H1 (cell line): ENCODE results near the gene TFPI2. TPM values are rescaled to one million over a fixed set of nuclear protein-coding genes. Genes with fewer than 3 reads are reported as not detected.

Experiments
- CTCF ChIA-PET: fragments of 300-600 bp; sonication (Branson Sonifier 250); formaldehyde crosslinking; loops from one replicate; lab custom pipeline; 2021; ENCODE audit not compliant: partially characterized antibody; lab: Charles Lee
- POLR2A ChIA-PET: fragments of 300-600 bp; sonication (Branson Sonifier 250); formaldehyde crosslinking; loops from one replicate; lab custom pipeline; 2021; ENCODE audit warnings: inconsistent platforms; ENCODE audit not compliant: partially characterized antibody; lab: Charles Lee
- DNase-seq, 2 experiments: peaks; one replicate each; pipeline versions ENCODE4 v3.0.0 to v3.0.0-alpha.2; 2010 to 2022; ENCODE audit warnings: low spot score in 2 of 2, low read depth in 1 of 2, mixed read lengths in 1 of 2
- FAIRE-seq: peaks from 2 replicates; lab custom pipeline; 2011; peaks lifted over from hg19 to GRCh38; lab: Jason Lieb, UNC
- H2AFZ ChIP-seq: 2 replicates; pipeline ENCODE4 v1.8.1; 2012; ENCODE audit warnings: low read length, inconsistent platforms
- H2AK5ac ChIP-seq: 2 replicates; pipeline ENCODE4 v1.6.1; 2013; ENCODE audit warnings: low read depth, low read length
- H2BK120ac ChIP-seq: replicated peaks from 2 replicates; pipeline ENCODE3; 2013; ENCODE audit warnings: low read depth, low read length, inconsistent platforms
- H2BK12ac ChIP-seq: 2 replicates; pipeline ENCODE4 v1.6.1; 2013; ENCODE audit warnings: low read depth, low read length
- H2BK15ac ChIP-seq: 2 replicates; pipeline ENCODE4 v1.6.1; 2013; ENCODE audit warnings: low read length
- H2BK20ac ChIP-seq: 2 replicates; pipeline ENCODE4 v1.6.1; 2013; ENCODE audit warnings: low read length
- H2BK5ac ChIP-seq: 2 replicates; pipeline ENCODE4 v1.6.1; 2013; ENCODE audit warnings: low read depth, low read length
- H3K14ac ChIP-seq: 2 replicates; pipeline ENCODE4 v1.6.1; 2013; ENCODE audit warnings: inconsistent platforms; ENCODE audit not compliant: insufficient read length
- H3K18ac ChIP-seq: 2 replicates; pipeline ENCODE4 v1.6.1; 2013; ENCODE audit warnings: low read length; ENCODE audit errors: extremely low read depth
- H3K23ac ChIP-seq: 2 replicates; pipeline ENCODE4 v1.6.1; 2013; ENCODE audit warnings: inconsistent platforms; ENCODE audit not compliant: insufficient read length
- H3K23me2 ChIP-seq: 2 replicates; pipeline ENCODE4 v1.6.1; 2013; ENCODE audit warnings: low read depth, low read length
- H3K27ac ChIP-seq: 2 replicates; pipeline ENCODE4 v1.6.1; 2011; ENCODE audit warnings: low read depth, low read length, inconsistent platforms
- H3K27me3 ChIP-seq, 4 experiments: replicated peaks in 1 of 4; 1 replicate in 1 of 4; 2 replicates in 3 of 4; pipeline versions ENCODE4 v1.6.1 to v1.8.1; 2011 to 2013; ENCODE audit warnings: low read length in 3 of 4, mild to moderate bottlenecking in 3 of 4, inconsistent platforms in 2 of 4, mixed read lengths in 2 of 4, moderate library complexity in 1 of 4; ENCODE audit not compliant: control insufficient read depth in 3 of 4, insufficient read depth in 3 of 4; ENCODE audit errors: extremely low read depth in 1 of 4
- H3K36me3 ChIP-seq, 4 experiments: 2 replicates each; pipeline versions ENCODE4 v1.6.1 to v1.8.1; 2011 to 2013; ENCODE audit warnings: mild to moderate bottlenecking in 4 of 4, low read length in 3 of 4, moderate library complexity in 2 of 4, control low read depth in 1 of 4, inconsistent platforms in 1 of 4; ENCODE audit not compliant: insufficient read depth in 4 of 4, control insufficient read depth in 2 of 4
- H3K4ac ChIP-seq: replicated peaks from 2 replicates; pipeline ENCODE3; 2013; ENCODE audit warnings: low read length, low read depth, mixed read lengths, inconsistent platforms; ENCODE audit not compliant: insufficient read length
- H3K4me1 ChIP-seq, 4 experiments: replicated peaks in 1 of 4; 1 replicate in 1 of 4; 2 replicates in 3 of 4; pipeline versions ENCODE4 v1.6.1 to v1.8.1; 2011 to 2013; ENCODE audit warnings: low read length in 3 of 4, inconsistent platforms in 2 of 4, mixed read lengths in 1 of 4; ENCODE audit not compliant: insufficient read depth in 4 of 4, control insufficient read depth in 3 of 4
- H3K4me2 ChIP-seq, 2 experiments: 2 replicates each; pipeline versions ENCODE4 v1.6.1 to v1.8.1; 2011 to 2013; ENCODE audit warnings: low read depth in 2 of 2, low read length in 2 of 2, control low read depth in 1 of 2, inconsistent platforms in 1 of 2, mild to moderate bottlenecking in 1 of 2; ENCODE audit not compliant: insufficient read depth in 1 of 2
- H3K4me3 ChIP-seq, 4 experiments: fragments of 200-600, 300-600 bp in 1 of 4; sonication (generic), shearing (Covaris generic), sonication (Bioruptor Twin) in 1 of 4; 2 replicates each; pipeline versions ENCODE4 v1.5.1 to v1.8.1; 2011 to 2016; ENCODE audit warnings: low read length in 4 of 4, low read depth in 3 of 4, control low read depth in 2 of 4, inconsistent platforms in 2 of 4, mild to moderate bottlenecking in 2 of 4, mixed read lengths in 1 of 4, moderate library complexity in 1 of 4; ENCODE audit not compliant: insufficient read depth in 2 of 4; ENCODE audit errors: extremely low read depth in 1 of 4
- H3K56ac ChIP-seq: replicated peaks from 2 replicates; pipeline ENCODE3; 2013; ENCODE audit warnings: low read depth, mild to moderate bottlenecking, mixed read lengths, low read length, inconsistent platforms; ENCODE audit not compliant: insufficient read length
- H3K79me1 ChIP-seq: 2 replicates; pipeline ENCODE4 v1.6.1; 2013; ENCODE audit warnings: low read depth, low read length, control low read depth
- H3K79me2 ChIP-seq, 2 experiments: 2 replicates each; pipeline versions ENCODE4 v1.6.1 to v1.8.1; 2012 to 2013; ENCODE audit warnings: low read length in 2 of 2, mild to moderate bottlenecking in 2 of 2, inconsistent platforms in 1 of 2; ENCODE audit not compliant: insufficient read depth in 2 of 2, control insufficient read depth in 1 of 2
- H3K9ac ChIP-seq, 4 experiments: replicated peaks in 1 of 4; 1 replicate in 1 of 4; 2 replicates in 3 of 4; pipeline versions ENCODE4 v1.6.1 to v1.8.1; 2011 to 2013; ENCODE audit warnings: low read depth in 3 of 4, low read length in 3 of 4, control low read depth in 2 of 4, mild to moderate bottlenecking in 2 of 4, moderate library complexity in 2 of 4, inconsistent platforms in 1 of 4; ENCODE audit errors: extremely low read depth in 1 of 4
- H3K9me3 ChIP-seq, 2 experiments: 2 replicates each; pipeline versions ENCODE4 v1.6.1 to v1.8.1; 2012 to 2013; ENCODE audit warnings: mild to moderate bottlenecking in 2 of 2, moderate library complexity in 2 of 2, control low read depth in 1 of 2, inconsistent platforms in 1 of 2, low read depth in 1 of 2, low read length in 1 of 2, mixed read lengths in 1 of 2; ENCODE audit not compliant: insufficient read depth in 2 of 2
- H4K20me1 ChIP-seq, 2 experiments: replicated peaks in 1 of 2; 2 replicates each; pipeline versions ENCODE3 to v1.8.1; 2011 to 2013; ENCODE audit warnings: inconsistent platforms in 2 of 2, low read length in 2 of 2, mild to moderate bottlenecking in 1 of 2; ENCODE audit not compliant: insufficient read depth in 2 of 2, control insufficient read depth in 1 of 2
- H4K5ac ChIP-seq: 2 replicates; pipeline ENCODE4 v1.6.1; 2013; ENCODE audit warnings: low read length, low read depth, mixed read lengths, inconsistent platforms; ENCODE audit not compliant: insufficient read length
- H4K8ac ChIP-seq: 2 replicates; pipeline ENCODE4 v1.8.0; 2013; ENCODE audit warnings: mild to moderate bottlenecking, moderate library complexity, low read length, inconsistent platforms; ENCODE audit not compliant: insufficient read depth; ENCODE audit errors: extremely low read depth
- H4K91ac ChIP-seq: replicated peaks from 2 replicates; pipeline ENCODE3; 2013; ENCODE audit warnings: low read length, mixed read lengths, inconsistent platforms; ENCODE audit not compliant: insufficient read length
- CTCF ChIP-seq, 3 experiments: IDR thresholded peaks; 1 replicate in 2 of 3; 2 replicates in 1 of 3; pipeline versions ENCODE4 v1.5.1 to v1.6.1; 2011; ENCODE audit warnings: low read length in 3 of 3, mild to moderate bottlenecking in 3 of 3, inconsistent platforms in 2 of 3, low read depth in 1 of 3, moderate library complexity in 1 of 3; ENCODE audit not compliant: insufficient read depth in 1 of 3; ENCODE audit errors: control extremely low read depth in 1 of 3
- E2F6 ChIP-seq: IDR thresholded peaks from 2 replicates; pipeline ENCODE4 v1.6.1; 2012; ENCODE audit warnings: inconsistent platforms
- KDM5A ChIP-seq: fragments of 200-600 bp; IDR thresholded peaks from 2 replicates; pipeline ENCODE4 v1.7.1; 2012; ENCODE audit warnings: mild to moderate bottlenecking, low read length, inconsistent platforms, mixed read lengths
- NANOG ChIP-seq: IDR thresholded peaks from 2 replicates; pipeline ENCODE4 v1.6.1; 2011; ENCODE audit warnings: low read length, low read depth, mild to moderate bottlenecking, inconsistent platforms; ENCODE audit not compliant: insufficient read depth, poor library complexity, severe bottlenecking
- POLR2AphosphoS5 ChIP-seq: IDR thresholded peaks from 2 replicates; pipeline ENCODE4 v1.6.1; 2011; ENCODE audit warnings: low read depth, low read length
- SAP30 ChIP-seq: fragments of 300-600 bp; sonication (generic); IDR thresholded peaks from 2 replicates; pipeline ENCODE4 v1.7.1; 2012; ENCODE audit warnings: low read length, moderate library complexity, mild to moderate bottlenecking, inconsistent platforms; ENCODE audit not compliant: insufficient read depth, insufficient replicate concordance
- SIN3A ChIP-seq, 2 experiments: IDR thresholded peaks in 1 of 2; conservative IDR thresholded peaks in 1 of 2; 2 replicates each; pipeline ENCODE4 v1.6.1; 2011 to 2012; ENCODE audit warnings: low read length in 2 of 2, improper control_type of control experiment in 1 of 2, low read depth in 1 of 2, mild to moderate bottlenecking in 1 of 2
- TEAD4 ChIP-seq: IDR thresholded peaks from 2 replicates; pipeline ENCODE4 v1.6.1; 2012; ENCODE audit warnings: low read depth, low read length, inconsistent platforms, mixed read lengths
- ZNF274 ChIP-seq: IDR thresholded peaks from 2 replicates; pipeline ENCODE4 v1.7.0; 2012; ENCODE audit warnings: low read length, borderline replicate concordance; ENCODE audit errors: extremely low read depth
- WGBS, 2 experiments: shearing (Covaris generic) in 1 of 2; methylation state at CpG; one replicate each; pipeline versions ENCODE4 v1.1.6 to v1.1.7; 2013 to 2015; ENCODE audit warnings: low lambda C conversion rate in 2 of 2, mixed read lengths in 2 of 2, inconsistent platforms in 1 of 2, low coverage in 1 of 2, missing lambda C conversion rate in 1 of 2; ENCODE audit not compliant: insufficient replicate concordance in 2 of 2, insufficient coverage in 1 of 2, insufficient read length in 1 of 2; ENCODE audit errors: extremely low coverage in 1 of 2, missing lambda C conversion rate in 1 of 2; 5-methylcytosine and 5-hydroxymethylcytosine counted together
- polyA plus RNA-seq, 7 experiments: library from polyadenylated mRNA; depleted of rRNA in 3 of 7; stranded (reverse) in 5 of 7; unstranded in 2 of 7; fragments of >200 nt in 5 of 7; fragments of 200-250 nt in 2 of 7; gene quantifications; 1 replicate in 5 of 7; 2 replicates in 1 of 7; 4 replicates in 1 of 7; pipeline versions ENCODE4 v1.2.1 to v1.2.3, GENCODE V29; 2011 to 2013; ENCODE audit warnings: missing spikeins in 2 of 7, mixed read lengths in 2 of 7
- total RNA-seq: library from RNA; stranded (reverse); fragmentation: NEBNext Ultra II Directional; extraction: Animal tissue kit (Norgen Biotek cat#: 25700); gene quantifications from 2 replicates; pipeline ENCODE4 v1.2.1, GENCODE V29; 2021

Gene TFPI2
- total and polyA plus RNA-seq, 2 of the 8 experiments (the other 6 are each of a cell fraction or from before 2014, with no cell fraction given) = 6.8 to 8.9 TPM

- no peaks in the 10 kb centered on the region for H3K9me3 ChIP-seq
- no peak overlapping the region for H2BK15ac ChIP-seq
- DNase-seq (no peak), FAIRE-seq (no peak)
- no peak overlapping the region for H4K91ac ChIP-seq
- H3K27me3 ChIP-seq = peaks cover 0 to 14% (median 2%) of the 10 kb centered on the region in 4 experiments; a peak in 4 of 7 replicates
- H3K23me2 ChIP-seq = peaks cover 4% of the 10 kb centered on the region; the same call in 1 of the 2 replicates
- H2AK5ac ChIP-seq = no peak overlapping the region
- H3K79me1 ChIP-seq = no peaks in the 10 kb centered on the region
- H4K8ac ChIP-seq = no peak overlapping the region
- H2BK12ac ChIP-seq = no peak overlapping the region
- H2BK20ac ChIP-seq = no peak overlapping the region
- H4K5ac ChIP-seq = no peak overlapping the region
- no peak overlapping the region for H3K9ac ChIP-seq
- no peak overlapping the region for H2BK120ac ChIP-seq
- H3K79me2 ChIP-seq = no peaks in the 10 kb centered on the region
- ChIA-PET CTCF (interaction anchor here (1.3 to 2.3 kb wide), 2 partner anchors 26 to 179 kb away, joined by 4 to 9 read pairs; partner anchors contain the start of gene GNG11), POLR2A (no interaction called here)
- H2BK5ac ChIP-seq = no peak overlapping the region
- H3K4ac ChIP-seq = no peak overlapping the region
- H3K14ac ChIP-seq = no peak overlapping the region
- H4K20me1 ChIP-seq = no peaks in the 10 kb centered on the region
- WGBS, 2 experiments = 77% methylated on average over 3 of the region's 3 CpGs; no CpG with 5 or more reads in 1 of the 2 experiments
- H3K23ac ChIP-seq = no peak overlapping the region
- no peak overlapping the region for H3K27ac ChIP-seq
- H3K36me3 ChIP-seq = no peaks in the 10 kb centered on the region
- H3K4me3 ChIP-seq = no peak overlapping the region
- no peaks in the 10 kb centered on the region for H3K4me1 ChIP-seq
- no peak overlapping the region for H3K4me2 ChIP-seq
- H3K18ac ChIP-seq = no peak overlapping the region
- no peak overlapping the region for H2AFZ ChIP-seq
- H3K56ac ChIP-seq = no peak overlapping the region
- TF ChIP-seq ZNF274 (no peak), SIN3A (conservative IDR thresholded peaks at IDR 0.05 in 1 of 2, IDR thresholded peaks at IDR 0.05 in 1 of 2; ENCODE audit: low read depth in 1 of 2, low read length in 2 of 2) (no peak), NANOG (no peak), POLR2AphosphoS5 (no peak), CTCF (IDR thresholded peaks at IDR 0.05; ENCODE audit: control extremely low read depth in 1 of 3, insufficient read depth in 1 of 3, low read depth in 1 of 3, low read length in 3 of 3) (no peak), E2F6 (no peak), KDM5A (no peak), TEAD4 (no peak), SAP30 (no peak)
Observed at GRCh38 chr7:93894966-93895640, 4.5 kb upstream of the TFPI2 start.
